GM21447 (cell line): ENCODE data around the gene GALNT2.

Source experiments
- ATAC-seq: cut with Tn5 transposase; IDR thresholded peaks from one replicate; pipeline ENCODE4 v1.9.1; 2021; ENCODE audit not compliant: unreplicated experiment

GALNT2 gene

DNA sequence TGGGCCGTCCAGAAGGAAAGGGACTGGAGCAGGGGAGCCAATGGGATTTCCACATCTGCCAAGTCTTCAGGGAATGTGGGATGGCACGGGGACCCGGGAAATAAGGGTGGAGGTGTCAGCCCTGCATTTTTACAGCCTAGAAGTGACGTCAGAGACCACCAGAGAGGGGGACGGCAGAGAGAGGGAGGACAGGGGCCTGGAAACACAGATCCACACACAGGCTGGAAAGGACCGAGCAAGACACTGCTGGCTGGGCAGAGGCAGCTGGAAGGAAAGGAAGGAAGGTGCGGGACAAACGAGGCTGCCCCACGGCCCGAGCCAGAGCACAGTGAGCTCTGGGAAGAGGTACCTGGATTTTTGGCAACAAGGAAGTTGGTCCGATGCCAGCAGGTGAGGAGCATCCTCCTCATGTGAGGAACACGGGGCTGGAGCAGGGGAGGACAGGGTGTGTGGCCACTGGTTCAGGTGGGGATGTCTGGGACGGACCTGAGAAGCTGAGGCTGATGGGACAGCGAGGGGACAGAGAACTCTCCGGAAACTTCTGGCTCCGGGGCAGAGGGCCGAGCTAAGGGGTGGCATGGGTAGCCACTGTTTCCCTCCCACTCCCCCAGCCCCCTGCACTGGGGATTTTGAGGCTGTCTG is 220.8 kb downstream of the GALNT2 start:
- no peak for ATAC-seq

DNA sequence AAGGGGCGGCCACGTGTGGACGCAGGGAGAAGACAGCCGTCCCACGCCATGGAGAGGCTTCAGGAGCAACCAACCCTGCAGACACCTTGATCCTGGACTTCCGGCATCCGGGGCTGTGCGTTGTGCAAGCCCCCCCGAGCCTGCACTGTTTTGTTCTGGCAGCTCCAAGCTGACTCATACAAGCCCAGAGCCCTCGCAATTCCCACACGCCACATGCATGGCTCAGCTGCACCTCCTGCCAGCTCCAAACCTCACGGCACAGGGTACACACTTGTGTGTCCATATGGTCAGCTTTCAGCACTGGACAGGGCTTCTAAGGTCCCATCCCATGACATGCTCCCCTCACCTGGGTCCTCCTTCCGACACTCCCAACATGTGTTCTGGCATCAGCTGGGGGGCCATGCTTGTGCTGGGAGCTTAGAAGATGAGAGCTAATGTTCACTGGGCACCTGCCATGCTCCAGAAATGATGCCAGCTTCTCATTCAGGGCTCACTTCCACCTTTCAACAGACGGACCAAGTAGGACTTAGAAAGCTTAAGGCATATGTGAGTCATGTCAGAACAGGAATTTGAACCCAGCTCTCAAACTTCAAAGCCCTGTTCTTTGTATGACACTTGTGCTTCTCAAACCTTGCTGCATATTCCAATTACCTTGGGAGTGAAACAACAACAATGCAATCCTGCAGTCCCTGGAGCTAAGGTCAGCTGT is 221.8 kb downstream of the GALNT2 start:
- ATAC-seq, result no peak

DNA sequence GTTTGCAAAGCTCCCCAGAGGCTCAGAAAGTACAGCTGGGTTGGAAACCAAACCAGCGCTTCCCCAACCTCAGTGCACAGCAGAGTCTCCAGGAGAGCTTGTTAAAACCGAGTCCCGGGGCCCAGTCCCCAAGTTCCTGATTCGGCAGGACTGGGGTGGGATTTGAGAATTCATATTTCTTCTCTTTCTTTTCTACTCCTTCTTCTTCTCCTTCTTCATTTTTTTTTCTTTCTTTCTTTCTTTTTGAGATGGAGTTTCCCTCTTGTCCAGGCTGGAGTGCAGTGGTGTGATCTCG is 222.3 kb downstream of the GALNT2 start:
- ATAC-seq, result no peak

DNA sequence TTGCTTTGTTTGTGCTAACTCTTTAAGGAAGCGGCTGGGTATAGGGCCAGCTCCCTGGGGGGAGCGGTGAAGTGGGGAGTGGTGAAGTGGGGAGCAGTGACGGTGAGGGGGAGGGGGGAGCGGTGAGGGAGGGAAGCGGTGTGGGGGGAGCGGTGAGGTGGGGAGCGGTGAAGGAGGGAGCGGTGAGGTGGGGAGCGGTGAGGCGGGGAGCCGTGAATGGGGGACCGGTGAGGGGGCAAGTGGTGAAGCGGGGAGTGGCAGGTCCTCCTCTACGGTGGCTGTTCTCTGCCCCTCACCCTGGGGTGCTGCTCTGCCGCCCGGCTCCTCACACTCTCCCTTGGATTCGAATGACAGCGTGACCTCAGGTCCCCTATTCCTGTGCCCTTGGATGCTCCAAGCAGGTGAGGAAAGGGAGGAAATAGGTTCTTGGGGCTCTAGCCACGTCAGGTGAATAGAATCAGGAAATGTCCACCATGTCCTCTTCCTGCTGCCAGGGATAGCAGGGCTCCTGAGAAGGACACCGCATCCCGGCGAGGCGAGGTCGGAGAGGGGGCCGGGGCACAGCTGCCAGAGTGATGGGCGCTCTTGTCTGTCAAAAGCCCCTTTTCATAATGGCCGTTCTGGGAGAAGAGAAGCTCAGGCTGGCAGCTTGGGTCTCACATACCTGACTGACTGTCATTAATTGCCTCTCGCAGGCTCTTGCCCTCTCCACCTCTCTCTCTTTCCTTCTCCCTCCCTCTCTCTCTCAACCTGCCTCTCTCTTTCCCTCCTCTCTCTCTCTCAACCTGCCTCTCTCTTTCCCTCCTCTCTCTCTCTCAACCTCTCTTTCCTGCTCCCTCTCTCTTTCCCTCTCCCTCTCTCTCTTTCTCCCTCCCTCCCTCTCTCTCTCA is 224.9 kb downstream of the GALNT2 start:
- ATAC-seq, result no peak

DNA sequence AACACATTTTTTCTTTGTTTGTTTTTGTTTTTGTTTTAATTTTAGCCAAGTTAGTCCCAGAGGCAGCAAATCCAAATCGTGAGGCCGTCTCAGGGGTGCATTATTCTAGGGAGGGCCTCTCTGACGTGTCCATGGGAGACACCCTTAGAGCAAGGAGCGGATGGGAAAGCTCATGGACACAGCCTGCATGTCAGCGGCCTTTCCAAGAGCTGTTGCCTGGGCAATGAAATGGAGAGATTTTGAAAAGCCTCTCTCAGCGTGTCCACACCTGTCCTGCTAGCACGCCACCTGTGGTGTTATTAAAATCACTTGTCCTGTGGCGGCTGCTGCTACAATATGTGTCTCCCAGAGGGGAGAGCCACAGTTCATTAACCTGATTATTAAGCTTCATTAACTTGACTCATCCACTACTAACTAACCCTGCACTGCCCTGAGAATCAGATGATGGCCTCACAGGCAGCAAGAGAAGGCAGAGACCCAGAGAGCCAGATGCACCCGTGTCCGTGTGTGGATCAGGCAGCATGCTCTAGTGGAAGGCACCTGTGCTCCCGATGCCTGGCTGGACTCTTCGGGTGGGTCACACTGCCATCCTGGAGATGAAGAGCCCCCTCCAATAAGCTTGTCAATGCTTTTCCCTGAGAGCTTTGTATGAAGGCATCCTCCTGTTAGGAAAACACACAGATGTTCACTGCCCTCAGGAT is 225.8 kb downstream of the GALNT2 start:
- ATAC-seq, result no peak

DNA sequence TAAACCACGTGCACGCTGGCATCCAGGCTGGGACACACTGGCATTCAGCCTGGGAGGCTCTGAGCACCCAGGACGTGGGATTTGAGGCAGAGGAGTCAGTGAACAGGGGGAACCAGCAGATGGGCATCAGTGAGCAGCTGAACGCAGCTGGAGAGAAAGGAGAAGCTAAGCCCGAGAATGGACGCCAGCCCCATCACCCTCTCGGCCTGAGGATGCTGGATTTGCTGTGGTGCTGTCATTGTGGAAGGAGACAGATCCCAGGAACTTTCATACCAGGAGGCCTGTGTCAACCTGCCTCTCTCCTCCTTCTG is 226.3 kb downstream of the GALNT2 start:
- no peak for ATAC-seq

DNA sequence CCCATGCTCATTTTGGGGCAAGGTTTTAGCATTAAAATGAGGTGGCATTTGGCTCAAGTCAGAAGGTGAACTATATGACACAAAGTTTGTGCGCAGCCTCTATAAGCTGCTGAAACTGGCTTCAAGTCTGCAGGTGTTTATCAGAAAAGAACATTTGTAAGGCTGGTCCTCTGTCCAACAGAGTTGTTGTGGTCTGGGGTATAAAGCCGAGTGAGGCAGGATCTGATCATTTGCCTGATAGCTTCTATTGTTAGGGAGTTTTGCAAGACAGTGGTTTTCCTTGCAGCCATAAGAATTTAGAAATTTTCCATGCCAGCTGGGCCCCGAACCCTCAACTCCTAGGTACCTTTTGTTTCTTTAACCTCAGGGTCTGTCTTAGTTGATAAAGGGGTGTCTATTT is 228.3 kb downstream of the GALNT2 start:
- ATAC-seq, result no peak

DNA sequence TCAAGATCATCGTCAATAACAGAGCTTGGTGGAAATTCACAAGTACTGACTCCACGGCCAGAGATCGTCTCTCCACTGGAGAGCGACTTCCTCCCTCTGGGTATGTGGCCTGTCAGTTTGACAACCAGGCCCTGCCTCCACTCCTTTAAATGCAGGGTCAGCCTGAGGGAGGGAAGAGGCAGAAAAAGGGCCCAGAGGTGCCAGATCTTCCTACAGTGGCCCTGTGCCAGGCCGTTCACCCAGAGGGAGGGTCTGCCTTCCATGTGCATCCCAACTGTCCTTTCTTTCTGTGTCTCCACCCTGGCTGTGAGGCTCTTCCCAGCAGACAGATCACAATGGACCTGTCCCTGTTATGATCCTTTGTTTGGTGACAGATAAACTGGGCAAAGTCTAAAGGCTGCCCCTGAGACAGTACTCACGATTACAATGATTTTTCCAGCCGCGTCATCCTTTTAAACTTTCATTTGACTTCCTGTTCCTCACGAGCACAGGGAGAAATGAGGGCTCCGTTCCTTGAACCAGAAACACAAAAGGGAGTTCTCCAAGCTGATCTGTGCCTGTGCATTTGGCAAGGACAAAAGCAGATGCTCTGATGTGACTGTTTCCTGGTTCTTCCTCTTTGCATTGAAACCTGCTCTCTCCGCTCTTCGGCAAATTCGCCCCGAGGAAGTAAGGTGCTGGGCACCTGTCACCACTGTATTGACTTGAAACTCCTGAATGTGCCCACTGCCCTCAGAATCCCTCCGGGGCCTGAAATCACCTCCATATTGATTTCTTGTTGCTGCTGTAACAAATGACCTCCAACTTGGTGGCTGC is 232.4 kb downstream of the GALNT2 start:
- ATAC-seq, result no peak

DNA sequence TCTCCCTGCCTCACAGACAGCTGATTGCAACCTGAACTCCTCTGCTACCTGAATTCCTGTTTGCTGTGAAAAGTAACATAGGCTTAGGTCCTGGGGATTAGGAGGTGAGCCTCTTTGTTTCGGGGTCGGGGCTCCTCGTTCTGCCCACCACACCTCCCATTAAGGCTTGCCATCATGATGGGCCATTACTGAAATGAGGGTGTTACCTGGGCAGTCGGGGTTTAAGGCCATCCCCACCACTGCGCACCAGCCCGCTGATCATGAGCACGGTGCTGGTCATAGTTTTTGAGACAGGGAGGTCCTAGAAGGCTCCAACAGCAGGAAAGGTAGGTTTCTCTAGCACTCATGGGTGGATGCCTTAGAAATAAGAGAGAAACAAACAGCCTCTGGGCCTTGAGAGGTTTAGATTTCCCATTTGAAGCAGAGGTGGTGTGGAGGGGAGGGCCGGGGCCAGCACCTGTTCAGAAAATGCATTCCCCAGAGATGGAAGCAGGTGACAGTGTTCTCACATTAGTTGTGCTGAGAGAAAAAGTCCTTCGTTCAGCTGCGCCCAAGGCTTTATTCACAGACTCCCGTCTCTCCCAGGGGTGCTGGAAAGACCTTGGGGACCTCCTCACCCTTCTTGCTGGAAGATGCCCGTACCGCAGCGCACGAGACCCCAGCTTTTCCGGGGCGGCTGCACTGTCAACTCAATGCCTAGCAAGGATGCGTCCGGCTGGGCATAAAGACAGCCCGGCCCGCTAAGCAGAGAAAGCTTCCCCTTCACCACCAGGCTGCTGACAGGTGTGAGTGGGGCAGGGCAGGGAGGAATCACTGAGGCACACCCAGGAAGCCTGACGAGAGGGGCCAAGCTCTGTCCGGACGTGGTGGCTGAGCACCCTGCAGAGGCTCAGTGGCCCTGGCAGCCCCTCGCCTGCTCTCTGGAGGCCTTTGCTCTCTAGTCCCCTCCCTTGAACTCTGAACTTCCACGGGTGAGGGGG is 233.6 kb downstream of the GALNT2 start:
- no peak for ATAC-seq

DNA sequence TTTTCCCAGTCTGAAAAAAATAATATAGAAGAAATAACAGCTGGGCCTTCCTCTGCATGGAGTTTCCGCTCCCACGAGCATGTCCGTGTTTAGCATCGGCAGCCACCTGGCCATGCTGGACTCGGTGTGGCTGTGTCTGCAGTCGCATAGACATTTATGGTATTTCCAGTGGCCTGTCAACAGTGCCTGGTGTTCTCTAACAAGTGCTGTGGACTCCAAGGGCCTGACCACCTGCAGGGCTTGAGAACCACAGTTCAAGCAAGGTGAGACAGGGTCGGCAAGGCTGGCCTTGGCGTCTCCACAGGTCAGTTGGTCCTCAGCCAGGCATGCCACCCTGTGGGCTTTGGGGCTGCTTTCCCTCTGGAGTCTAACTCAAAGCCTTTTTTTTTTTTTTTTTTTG is 234.3 kb downstream of the GALNT2 start:
- no peak for ATAC-seq

DNA sequence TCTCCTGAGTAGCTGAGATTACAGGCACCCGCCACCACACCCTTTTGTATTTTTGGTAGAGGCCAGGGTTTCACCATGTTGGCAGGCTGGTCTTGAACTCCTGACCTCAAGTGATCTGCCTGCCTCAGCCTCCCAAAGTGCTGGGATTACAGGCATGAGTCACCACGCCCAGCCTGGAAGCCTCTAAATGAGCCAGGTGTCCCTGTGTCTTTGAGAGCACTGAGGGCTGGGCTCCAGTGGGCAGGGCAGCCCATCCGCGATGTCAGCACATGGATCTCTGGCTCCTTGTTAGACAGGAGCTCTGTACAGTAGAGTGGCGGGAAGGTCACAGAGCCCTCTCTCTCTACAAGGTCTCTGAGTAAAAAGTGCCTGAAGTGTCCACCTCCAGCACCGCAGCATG is 234.8 kb downstream of the GALNT2 start:
- ATAC-seq, result no peak

DNA sequence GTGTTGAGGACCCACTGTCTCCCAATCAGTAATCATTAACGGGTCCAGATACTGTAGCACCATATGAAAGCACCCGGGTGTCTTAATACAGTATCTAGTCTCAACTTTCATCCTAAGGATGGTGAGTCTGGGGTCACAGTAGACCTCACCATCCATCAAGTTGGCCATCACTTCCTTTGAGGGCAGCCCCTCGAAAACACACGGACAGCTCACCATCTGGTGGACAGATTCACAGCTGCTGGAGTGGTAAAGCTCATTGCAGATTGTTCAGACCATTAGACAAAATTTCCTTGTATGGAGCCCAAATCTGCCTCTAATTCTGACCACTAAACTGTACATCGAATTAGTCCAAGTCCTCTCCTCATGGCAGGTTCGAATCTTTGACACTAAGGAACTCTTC is 236.0 kb downstream of the GALNT2 start:
- no peak for ATAC-seq

DNA sequence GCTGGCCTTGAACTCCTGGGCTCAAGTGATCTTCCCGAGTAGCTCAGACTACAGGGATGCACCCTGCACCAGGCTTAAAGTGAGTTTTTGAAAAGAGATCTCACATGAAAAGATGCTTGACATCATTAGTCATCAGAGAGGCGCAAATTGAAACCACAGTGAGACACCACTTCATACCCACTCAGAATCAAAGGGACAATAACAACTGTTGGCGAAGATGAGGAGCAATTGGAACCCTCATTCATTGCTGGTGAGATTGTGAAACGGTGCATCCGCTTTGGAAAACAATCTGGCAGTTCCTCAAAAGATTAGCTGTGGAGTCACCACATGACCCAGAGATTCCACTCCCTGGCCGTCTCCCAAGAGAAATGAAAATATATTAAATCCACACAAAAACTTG is 236.8 kb downstream of the GALNT2 start:
- ATAC-seq, result no peak

DNA sequence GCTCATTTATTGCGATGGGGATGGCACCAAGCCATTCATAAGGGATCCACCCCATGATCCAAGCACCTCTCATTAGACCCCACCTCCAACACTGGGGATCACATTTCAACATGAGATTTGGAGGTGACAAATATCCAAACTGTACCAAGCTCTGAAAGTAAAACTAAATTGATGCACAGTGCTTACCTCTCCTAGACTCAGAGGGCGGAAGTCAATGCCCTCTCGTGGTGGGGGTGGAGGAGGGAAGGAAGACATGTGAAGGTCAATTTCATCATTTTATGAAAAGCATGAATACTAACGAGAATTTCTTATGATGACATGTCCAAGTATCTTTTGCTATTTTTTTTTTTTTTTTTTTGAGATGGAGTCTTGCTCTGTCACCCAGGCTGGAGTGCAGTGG is 239.1 kb downstream of the GALNT2 start:
- no peak for ATAC-seq

DNA sequence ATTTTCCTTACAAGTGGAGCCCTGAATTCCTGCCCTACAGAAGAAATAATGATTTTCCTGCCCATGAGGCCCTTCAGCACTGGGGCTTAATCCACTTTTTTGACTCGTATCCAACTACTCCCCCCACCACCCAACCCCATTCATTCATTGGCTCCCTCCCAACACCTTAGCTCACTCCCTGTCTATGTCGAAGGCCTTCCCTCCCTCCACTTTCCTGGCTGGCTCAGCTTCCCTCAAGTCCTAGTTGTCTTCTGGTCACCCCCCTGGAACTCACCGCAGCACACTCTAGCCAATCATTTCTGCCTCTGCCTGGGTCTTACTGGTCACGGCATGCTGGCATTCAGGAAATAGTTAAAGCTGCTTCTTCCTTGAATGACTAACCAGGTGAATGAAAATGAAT is 240.2 kb downstream of the GALNT2 start:
- no peak for ATAC-seq

DNA sequence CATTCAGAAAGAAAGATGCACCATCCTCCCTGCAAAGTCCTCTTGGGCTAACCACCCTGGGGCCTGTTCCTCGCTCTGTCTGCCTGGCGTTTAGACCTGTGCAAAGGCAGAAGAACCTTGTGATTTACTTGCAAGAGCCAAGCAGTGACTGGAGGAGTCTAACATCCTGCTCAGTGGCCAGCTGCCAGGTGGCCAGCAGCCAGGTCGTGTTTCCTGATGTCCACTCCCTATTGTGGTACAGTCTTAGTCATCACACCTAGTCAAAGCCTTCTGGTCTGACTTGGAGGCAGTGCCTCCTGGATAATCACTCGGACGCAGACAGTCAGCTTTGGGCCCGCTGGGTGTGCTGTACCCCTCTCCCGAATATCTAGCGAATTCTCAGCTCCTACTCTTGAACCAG is 241.0 kb downstream of the GALNT2 start:
- ATAC-seq, result no peak

DNA sequence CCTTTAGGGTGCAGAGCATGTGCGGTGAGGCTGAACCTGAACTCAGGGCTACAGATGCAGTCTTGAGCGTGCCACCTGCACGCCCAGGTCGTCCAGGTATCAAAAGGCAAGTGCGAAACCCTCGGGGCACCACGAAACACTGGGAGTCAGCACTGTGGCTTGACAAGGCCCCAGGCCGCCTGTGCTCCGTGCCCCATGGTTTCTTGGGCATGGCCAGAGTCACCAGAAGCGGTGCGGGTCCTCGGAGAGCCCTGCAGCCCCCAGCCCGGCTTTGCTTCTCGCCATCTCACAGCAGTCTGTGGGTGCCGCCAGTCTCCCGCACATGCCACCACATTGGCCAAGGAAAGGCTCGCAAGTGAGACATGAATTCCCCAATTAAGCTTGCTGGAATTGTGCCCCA is 241.8 kb downstream of the GALNT2 start:
- no peak for ATAC-seq

DNA sequence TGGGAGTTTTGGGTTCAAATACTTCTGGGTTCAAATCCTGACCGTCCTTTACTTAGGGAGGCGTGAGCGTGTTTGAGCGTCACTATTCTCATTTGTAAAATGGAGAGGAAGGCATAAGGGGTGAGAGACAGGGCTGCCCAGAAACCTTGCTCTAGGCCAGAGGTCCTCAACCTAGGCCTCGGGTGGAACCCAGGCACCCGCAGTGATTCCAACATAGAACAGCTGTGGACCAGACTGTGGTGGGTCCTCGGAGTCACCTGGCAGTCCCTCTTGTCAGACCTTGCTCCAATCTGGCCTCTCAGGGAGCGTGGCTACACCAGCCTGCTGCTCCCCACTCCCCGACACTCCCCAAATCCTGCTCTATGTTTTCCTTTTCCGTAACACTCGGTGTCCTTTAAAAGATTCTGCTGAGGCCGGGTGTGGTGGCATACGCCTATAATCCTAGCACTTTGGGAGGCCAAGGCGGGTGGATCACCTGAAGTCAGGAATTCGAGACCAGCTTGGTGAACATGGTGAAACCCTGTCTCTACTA is 242.7 kb downstream of the GALNT2 start:
- no peak for ATAC-seq

DNA sequence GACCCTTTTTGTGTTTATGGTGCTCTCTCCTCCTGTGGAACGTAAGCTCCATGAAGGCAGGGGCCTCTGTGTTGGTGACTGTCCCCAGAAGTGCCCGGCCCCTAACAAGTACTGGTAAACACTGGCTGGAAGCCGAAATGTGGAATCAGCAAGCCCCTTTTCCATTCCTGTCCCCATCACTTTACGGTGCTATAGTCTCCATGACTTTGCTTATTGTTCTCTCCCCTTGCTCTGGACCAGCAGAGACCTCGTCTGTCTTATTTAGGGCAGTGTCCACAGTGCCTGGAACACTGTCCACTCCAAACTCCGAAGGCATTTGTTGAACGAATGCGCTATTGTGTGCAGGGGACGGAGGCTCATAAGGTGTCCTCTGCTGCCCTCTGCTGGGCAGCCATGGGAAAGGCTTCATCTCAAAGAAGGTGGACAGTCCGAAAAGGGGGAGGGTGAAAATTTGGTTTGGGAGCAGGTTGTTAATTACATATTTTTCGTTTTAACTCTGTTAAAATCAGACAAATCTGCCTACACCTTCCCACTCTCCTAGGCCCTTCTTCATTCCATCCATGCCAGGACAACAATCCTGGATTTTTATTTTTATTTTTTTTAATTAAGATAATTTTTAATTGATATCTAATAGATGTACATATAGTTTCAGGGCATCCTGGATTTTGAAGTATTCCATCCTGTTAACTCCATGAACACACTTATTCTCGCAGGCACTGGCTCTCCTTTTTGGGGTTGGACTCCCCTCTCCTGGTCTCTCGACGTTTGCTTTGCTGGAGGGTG is 243.5 kb downstream of the GALNT2 start:
- no peak for ATAC-seq
